ENCODE measurements around the gene MMP19.

DNA sequence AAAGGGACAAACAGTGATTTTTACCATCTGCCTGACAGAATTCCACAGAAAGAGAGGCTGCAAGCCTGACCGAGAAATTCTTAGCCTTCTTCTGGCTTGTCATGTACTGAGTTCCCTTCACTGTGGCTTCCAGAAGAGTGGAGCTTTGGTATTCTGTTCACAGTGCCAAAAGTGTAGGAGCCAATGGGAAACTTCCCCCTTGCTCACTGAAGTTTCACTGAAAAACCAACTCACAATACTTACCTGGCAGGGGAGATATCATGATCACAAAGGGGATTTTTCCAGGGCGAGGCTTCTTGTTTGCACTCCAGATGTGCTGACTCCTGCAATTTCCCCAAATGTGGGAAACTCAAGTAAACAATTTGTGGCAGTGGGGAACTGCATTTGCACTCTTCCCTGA, 31.7 kb upstream of the MMP19 start:
- TF ChIP-seq, protein P1, sequence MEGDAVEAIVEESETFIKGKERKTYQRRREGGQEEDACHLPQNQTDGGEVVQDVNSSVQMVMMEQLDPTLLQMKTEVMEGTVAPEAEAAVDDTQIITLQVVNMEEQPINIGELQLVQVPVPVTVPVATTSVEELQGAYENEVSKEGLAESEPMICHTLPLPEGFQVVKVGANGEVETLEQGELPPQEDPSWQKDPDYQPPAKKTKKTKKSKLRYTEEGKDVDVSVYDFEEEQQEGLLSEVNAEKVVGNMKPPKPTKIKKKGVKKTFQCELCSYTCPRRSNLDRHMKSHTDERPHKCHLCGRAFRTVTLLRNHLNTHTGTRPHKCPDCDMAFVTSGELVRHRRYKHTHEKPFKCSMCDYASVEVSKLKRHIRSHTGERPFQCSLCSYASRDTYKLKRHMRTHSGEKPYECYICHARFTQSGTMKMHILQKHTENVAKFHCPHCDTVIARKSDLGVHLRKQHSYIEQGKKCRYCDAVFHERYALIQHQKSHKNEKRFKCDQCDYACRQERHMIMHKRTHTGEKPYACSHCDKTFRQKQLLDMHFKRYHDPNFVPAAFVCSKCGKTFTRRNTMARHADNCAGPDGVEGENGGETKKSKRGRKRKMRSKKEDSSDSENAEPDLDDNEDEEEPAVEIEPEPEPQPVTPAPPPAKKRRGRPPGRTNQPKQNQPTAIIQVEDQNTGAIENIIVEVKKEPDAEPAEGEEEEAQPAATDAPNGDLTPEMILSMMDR (IDR thresholded peaks at IDR 0.05), result no peak
- TF ChIP-seq POLR2A (IDR thresholded peaks at IDR 0.05), result no peak
